Superior temporal gyrus (tissue), 1 donor: ENCODE data around the gene OR2S2.
"Not testable (repeated sequence)": the region's sequence is repeated elsewhere in the genome, so short reads cannot be mapped to it uniquely, and the experiment has no call there.

Source experiments
- DNase-seq: peaks from one replicate; pipeline ENCODE4 v3.0.0-alpha.2; 2016; ENCODE audit errors: extremely low spot score

OR2S2 gene

GRCh38 chr9:35933550-35934067 is 24.3 kb downstream of the OR2S2 start:
- DNase-seq: no peak

- DNase-seq: no peak
Observed at GRCh38 chr9:35932735-35933134, 25.2 kb downstream of the OR2S2 start.

- DNase-seq: no peak
Observed at GRCh38 chr9:35930989-35931388, 27.0 kb downstream of the OR2S2 start.

GRCh38 chr9:35930521-35930920 is 27.4 kb downstream of the OR2S2 start:
- no peak for DNase-seq

GRCh38 chr9:35929453-35929718 is 28.6 kb downstream of the OR2S2 start:
- no peak for DNase-seq

GRCh38 chr9:35928591-35929452 is 29.1 kb downstream of the OR2S2 start:
- DNase-seq: no peak

- DNase-seq: peak; percentile 63
Observed at GRCh38 chr9:35923927-35924763, 33.8 kb downstream of the OR2S2 start.

GRCh38 chr9:35923598-35923926 is 34.4 kb downstream of the OR2S2 start:
- DNase-seq: no peak

- no peak for DNase-seq
Observed at GRCh38 chr9:35920051-35920620, 37.8 kb downstream of the OR2S2 start.

- no peak for DNase-seq
Observed at GRCh38 chr9:35919212-35920008, 38.5 kb downstream of the OR2S2 start.

GRCh38 chr9:35918780-35919179 is 39.2 kb downstream of the OR2S2 start:
- no peak for DNase-seq

- no peak for DNase-seq
Observed at GRCh38 chr9:35917261-35917660, 40.7 kb downstream of the OR2S2 start.

- DNase-seq: no peak
Observed at GRCh38 chr9:35915681-35916294, 42.2 kb downstream of the OR2S2 start.

- no peak for DNase-seq
Observed at GRCh38 chr9:35914301-35914807, 43.6 kb downstream of the OR2S2 start.

- not testable (repeated sequence) for DNase-seq
Observed at GRCh38 chr9:35913429-35913828, 44.5 kb downstream of the OR2S2 start.

- DNase-seq: no peak
Observed at GRCh38 chr9:35912791-35913400, 45.1 kb downstream of the OR2S2 start.

- no peak for DNase-seq
Observed at GRCh38 chr9:35911690-35912089, 46.3 kb downstream of the OR2S2 start.

- DNase-seq: no peak
Observed at GRCh38 chr9:35910613-35911359, 47.2 kb downstream of the OR2S2 start.

- no peak for DNase-seq
Observed at GRCh38 chr9:35909687-35910612, 48.0 kb downstream of the OR2S2 start.
